ENCODE measurements around the gene AKR1B1.

- no peak for TF ChIP-seq REST (IDR thresholded peaks at IDR 0.05; ENCODE audit: insufficient read depth in 1 of 2, low read depth in 2 of 2, low read length in 2 of 2)
- no peak for TF ChIP-seq POLR2AphosphoS5 (IDR thresholded peaks at IDR 0.05; ENCODE audit: low read depth, low read length)
These were observed 12.5 kb downstream of the AKR1B1 start for GRCh38 chr7:134446446-134446845.
